Liver (tissue), 9 donors: ENCODE results near the gene CCL19. TPM values are rescaled to one million over a fixed set of nuclear protein-coding genes. Genes with fewer than 3 reads are reported as not detected.

Experiments
- DNase-seq: peaks from one replicate; pipeline ENCODE4 v3.0.0-alpha.2; 2017; ENCODE audit warnings: low spot score
- H3K27ac ChIP-seq, 2 donors: one replicate each; pipeline ENCODE4 v1.7.0; 2013; ENCODE audit warnings: inconsistent platforms in 2 of 2, low read length in 2 of 2, control low read depth in 1 of 2, low read depth in 1 of 2, mild to moderate bottlenecking in 1 of 2
- H3K27me3 ChIP-seq, 4 donors: one replicate each; pipeline versions ENCODE4 v1.6.1 to v1.7.0; 2013; ENCODE audit warnings: low read length in 3 of 4, inconsistent platforms in 1 of 4, mild to moderate bottlenecking in 1 of 4, moderate library complexity in 1 of 4; ENCODE audit not compliant: control insufficient read depth in 4 of 4, insufficient read depth in 4 of 4
- H3K36me3 ChIP-seq, 4 donors: one replicate each; pipeline versions ENCODE4 v1.6.1 to v1.7.0; 2013; ENCODE audit warnings: low read length in 3 of 4, mild to moderate bottlenecking in 3 of 4, low read depth in 1 of 4, moderate library complexity in 1 of 4; ENCODE audit not compliant: control insufficient read depth in 4 of 4, insufficient read depth in 3 of 4
- H3K4me1 ChIP-seq, 4 donors: one replicate each; pipeline versions ENCODE4 v1.6.1 to v1.7.0; 2013; ENCODE audit warnings: low read length in 3 of 4, mild to moderate bottlenecking in 3 of 4, moderate library complexity in 1 of 4; ENCODE audit not compliant: control insufficient read depth in 4 of 4, insufficient read depth in 4 of 4
- H3K4me3 ChIP-seq, 3 donors: one replicate each; pipeline versions ENCODE4 v1.6.1 to v1.7.0; 2013; ENCODE audit warnings: low read length in 3 of 3, control low read depth in 1 of 3, low read depth in 1 of 3, mild to moderate bottlenecking in 1 of 3
- H3K9ac ChIP-seq, 2 donors: one replicate each; pipeline ENCODE4 v1.7.0; 2013; ENCODE audit warnings: low read length in 2 of 2, mild to moderate bottlenecking in 2 of 2, moderate library complexity in 2 of 2, control low read depth in 1 of 2, low read depth in 1 of 2
- H3K9me3 ChIP-seq, 4 donors: one replicate each; pipeline versions ENCODE4 v1.6.1 to v1.7.0; 2013; ENCODE audit warnings: low read length in 3 of 4; ENCODE audit not compliant: control insufficient read depth in 4 of 4
- EGR1 ChIP-seq, 2 donors: IDR thresholded peaks; 2 replicates each; pipeline ENCODE4 v1.6.1; 2016 to 2018; ENCODE audit warnings: antibody characterized with exemption in 2 of 2, low read depth in 2 of 2
- FOXA2 ChIP-seq: IDR thresholded peaks from 2 replicates; pipeline ENCODE4 v1.6.1; 2016; ENCODE audit warnings: antibody characterized with exemption
- GABPA ChIP-seq, 2 donors: IDR thresholded peaks in 1 of 2; conservative IDR thresholded peaks in 1 of 2; 2 replicates each; pipeline ENCODE4 v1.6.1; 2016; ENCODE audit warnings: antibody characterized with exemption in 2 of 2, mild to moderate bottlenecking in 1 of 2, moderate library complexity in 1 of 2
- HNF4A ChIP-seq, 2 donors: conservative IDR thresholded peaks; 2 replicates each; pipeline ENCODE4 v1.6.1; 2016; ENCODE audit warnings: antibody characterized with exemption in 2 of 2, mild to moderate bottlenecking in 2 of 2
- HNF4G ChIP-seq: IDR thresholded peaks from 2 replicates; pipeline ENCODE4 v1.6.1; 2016; ENCODE audit warnings: antibody characterized with exemption
- NR2F2 ChIP-seq: IDR thresholded peaks from 2 replicates; pipeline ENCODE4 v1.6.1; 2016; ENCODE audit warnings: antibody characterized with exemption
- RAD21 ChIP-seq, 2 donors: IDR thresholded peaks; 2 replicates each; pipeline ENCODE4 v1.6.1; 2016; ENCODE audit warnings: antibody characterized with exemption in 2 of 2, mild to moderate bottlenecking in 2 of 2
- RXRA ChIP-seq, 2 donors: IDR thresholded peaks; 2 replicates each; pipeline ENCODE4 v1.6.1; 2017 to 2018; ENCODE audit warnings: antibody characterized with exemption in 2 of 2, mild to moderate bottlenecking in 1 of 2
- SP1 ChIP-seq: IDR thresholded peaks from 2 replicates; pipeline ENCODE4 v1.6.1; 2018; ENCODE audit warnings: antibody characterized with exemption, mild to moderate bottlenecking
- TAF1 ChIP-seq: conservative IDR thresholded peaks from 2 replicates; pipeline ENCODE4 v1.6.1; 2016; ENCODE audit warnings: antibody characterized with exemption, mild to moderate bottlenecking
- WGBS: extraction: QIAGEN DNeasy Blood & Tissue Kit; methylation state at CpG from one replicate; pipeline ENCODE4 v1.1.7; 2013; 5-methylcytosine and 5-hydroxymethylcytosine counted together
- polyA plus RNA-seq, 2 donors: library from polyadenylated mRNA; stranded (reverse) in 1 of 2; unstranded in 1 of 2; fragments of 200-250 nt in 1 of 2; fragments of >200 nt in 1 of 2; fragmentation: Nextera tagmentation in 1 of 2; extraction: Ambion mirVana in 1 of 2; gene quantifications; one replicate each; pipeline versions ENCODE4 v1.2.1 to v1.2.3, GENCODE V29; 2013 to 2015
- total RNA-seq, 2 donors: library from RNA; depleted of rRNA; stranded (reverse); fragments of >200 nt; gene quantifications; one replicate each; pipeline ENCODE4 v1.2.3, GENCODE V29; 2014
- TF ChIP-seq, protein P1 (sequence below): IDR thresholded peaks from 2 replicates; pipeline ENCODE4 v1.6.1; 2016; ENCODE audit warnings: antibody characterized with exemption
- TF ChIP-seq, protein P2 (sequence below): IDR thresholded peaks from 2 replicates; pipeline ENCODE4 v1.6.1; 2016; ENCODE audit warnings: antibody characterized with exemption, mild to moderate bottlenecking
- TF ChIP-seq, protein P3 (sequence below): fragments of 150-350 bp; IDR thresholded peaks from 2 replicates; pipeline ENCODE4 v1.5.1; 2017; ENCODE audit warnings: improper control_type of control experiment, low read depth, low read length; ENCODE audit not compliant: missing input control
- TF ChIP-seq, protein P4 (sequence below): IDR thresholded peaks from 2 replicates; pipeline ENCODE4 v1.6.1; 2016; ENCODE audit warnings: antibody characterized with exemption
- TF ChIP-seq, protein P5 (sequence below): IDR thresholded peaks from 2 replicates; pipeline ENCODE4 v1.6.1; 2016; ENCODE audit warnings: antibody characterized with exemption
- donor health status: healthy.
- donor health status: healthy.
- donor health status: healthy.
- donor health status: healthy.
- donor health status: healthy.

Gene CCL19
- total and polyA plus RNA-seq, 4 donors = 0.33 to 2.9 (median 0.65) TPM; not detected in 1

DNA sequence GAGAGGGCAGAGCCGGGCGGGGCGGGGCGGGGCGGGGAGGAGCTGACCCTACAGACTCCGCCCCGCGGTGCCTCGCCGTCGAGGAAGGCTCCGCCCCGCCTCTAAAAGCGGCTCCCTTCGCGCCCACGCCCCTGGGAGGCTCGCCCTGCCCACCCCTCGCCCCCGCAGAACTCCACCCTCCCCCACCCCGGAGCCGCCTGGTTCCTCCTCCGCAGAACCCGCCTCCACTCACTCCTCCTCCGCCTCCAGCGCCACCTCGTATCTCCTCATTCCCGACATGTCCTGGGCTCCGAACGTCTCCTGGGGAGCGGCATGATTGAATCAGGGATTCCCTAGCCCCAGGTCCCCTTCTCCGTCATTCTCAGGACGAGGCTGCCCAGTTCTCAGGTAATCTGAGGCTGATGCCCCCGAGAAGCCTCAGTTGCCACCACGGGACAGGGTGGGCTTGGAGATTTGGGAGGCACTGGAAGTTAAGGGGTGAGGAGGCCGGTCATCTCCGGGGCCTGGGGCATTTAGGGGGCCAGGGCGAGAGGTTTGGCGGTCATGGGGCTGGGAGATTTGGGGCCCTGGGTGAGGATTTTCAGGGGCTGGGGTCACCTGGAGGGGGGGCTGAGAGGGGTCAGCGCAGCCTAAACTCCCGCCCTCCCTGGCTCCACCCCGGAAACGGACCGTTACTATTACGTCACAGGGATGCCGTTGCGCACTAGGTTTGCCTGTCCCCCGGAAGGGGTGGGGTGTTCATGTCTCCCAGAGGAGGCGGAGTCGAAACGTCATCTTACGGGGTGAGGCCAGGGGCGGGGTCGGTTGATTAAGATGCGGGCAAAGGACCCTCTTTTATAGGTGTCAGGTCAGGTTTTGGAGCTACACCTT is 25.5 kb downstream of the CCL19 start (continued):
- TF ChIP-seq EGR1 (IDR thresholded peaks at IDR 0.05; ENCODE audit: low read depth in 2 of 2) (peak; percentile 94 to 98), GABPA (IDR thresholded peaks at IDR 0.05 in 1 of 2, conservative IDR thresholded peaks at IDR 0.05 in 1 of 2) (peak; percentile 95 to 96), RAD21 (IDR thresholded peaks at IDR 0.05) (no peak)
- TF ChIP-seq, protein P1, sequence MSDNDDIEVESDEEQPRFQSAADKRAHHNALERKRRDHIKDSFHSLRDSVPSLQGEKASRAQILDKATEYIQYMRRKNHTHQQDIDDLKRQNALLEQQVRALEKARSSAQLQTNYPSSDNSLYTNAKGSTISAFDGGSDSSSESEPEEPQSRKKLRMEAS = peak; percentile 40

DNA sequence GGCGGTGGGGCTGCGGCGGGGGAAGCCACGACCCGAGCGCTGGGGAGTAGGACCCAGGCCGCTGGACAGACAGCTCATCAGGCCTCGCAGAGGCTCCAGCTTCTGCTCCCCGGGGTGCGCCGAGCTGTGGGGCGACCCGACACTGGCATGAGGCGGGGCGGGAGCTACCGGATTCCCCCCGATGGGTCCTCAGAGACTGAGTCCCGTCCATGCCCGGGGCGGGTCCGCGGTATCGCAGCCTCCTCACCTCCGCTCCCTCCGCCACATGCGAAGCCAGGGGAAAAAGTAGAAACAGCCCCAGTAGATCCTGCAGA is 26.1 kb downstream of the CCL19 start:
- H3K27ac ChIP-seq = peak overlapping the region; percentile 68 to 99
- H3K4me1 ChIP-seq = peaks cover 4 to 25% (median 13%) of the 10 kb centered on the region in 4 donors
- no peaks in the 10 kb centered on the region for H3K27me3 ChIP-seq
- under 1% methylated on average over 26 of the region's 26 CpGs for WGBS
- peak overlapping the region in 1 of 2 donors; percentile 31 for H3K9ac ChIP-seq
- no peak for DNase-seq
- no peaks in the 10 kb centered on the region for H3K9me3 ChIP-seq
- H3K4me3 ChIP-seq = peak overlapping the region; percentile 62 to 68 (median 65)
- TF ChIP-seq RAD21 (IDR thresholded peaks at IDR 0.05) = peak in 1 of 2 donors; percentile 22
- TF ChIP-seq, protein P1 = no peak
- peaks cover 0 to 8% (median 3%) of the 10 kb centered on the region in 4 donors for H3K36me3 ChIP-seq

DNA sequence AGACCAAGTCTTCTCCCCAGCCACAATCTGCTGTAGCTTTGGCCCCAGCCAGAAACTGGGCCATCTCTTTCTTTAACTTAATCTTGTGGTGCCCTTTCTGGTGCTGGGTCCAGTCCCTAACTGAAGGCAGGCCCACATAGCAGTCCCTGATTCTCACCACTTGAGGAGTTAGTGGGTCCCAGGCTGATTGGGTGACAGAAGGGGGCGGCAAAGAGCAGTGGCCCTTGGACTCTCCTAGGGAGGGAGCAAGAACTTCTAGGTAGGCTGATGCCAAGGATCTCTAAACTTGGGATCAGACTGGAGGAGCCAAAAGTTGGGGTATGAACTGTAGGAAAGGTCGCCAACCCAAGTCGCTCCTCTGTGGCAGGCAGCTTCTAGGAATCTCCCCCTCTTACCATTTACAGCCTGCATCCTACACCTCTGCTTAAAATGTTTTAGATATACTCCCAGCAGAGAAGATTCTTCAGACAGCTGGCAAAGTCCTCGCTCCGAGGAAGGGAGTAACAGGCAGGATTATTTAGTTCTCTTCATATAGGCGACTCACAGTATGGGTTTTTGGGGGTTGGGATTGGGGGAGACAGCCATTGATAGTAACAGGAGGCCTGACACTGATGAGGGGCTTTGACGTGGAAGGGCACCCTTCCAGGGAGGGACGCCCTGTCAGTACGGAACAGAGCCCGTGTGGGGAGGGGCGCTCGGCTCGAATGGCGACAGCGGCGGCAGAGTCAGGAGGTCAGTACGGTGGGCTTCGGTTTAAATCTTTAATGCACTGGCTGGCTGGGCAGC is 26.6 kb downstream of the CCL19 start:
- Histone ChIP-seq H3K27ac (peak overlapping the region; percentile 68 to 99), H3K4me3 (peak overlapping the region; percentile 62 to 68 (median 65)), H3K36me3 (peaks cover 0 to 13% (median 2%) of the 10 kb centered on the region in 4 donors), H3K9ac (peak overlapping the region in 1 of 2 donors; percentile 31), H3K27me3 (no peaks in the 10 kb centered on the region), H3K4me1 (peaks cover 4 to 25% (median 13%) of the 10 kb centered on the region in 4 donors), H3K9me3 (no peaks in the 10 kb centered on the region)
- DNase-seq = peak; percentile 89
- WGBS = 14% methylated on average over 18 of the region's 18 CpGs
- TF ChIP-seq SP1 (peak; percentile 75), TAF1 (no peak), EGR1 (IDR thresholded peaks at IDR 0.05; ENCODE audit: low read depth in 2 of 2) (no peak), HNF4A (conservative IDR thresholded peaks at IDR 0.05) (peak; percentile 80 to 87), RAD21 (IDR thresholded peaks at IDR 0.05) (peak; percentile 59 to 78), HNF4G (peak; percentile 83), NR2F2 (peak; percentile 60), FOXA2 (no peak), RXRA (IDR thresholded peaks at IDR 0.05) (peak; percentile 32 to 60)
- TF ChIP-seq, protein P2, sequence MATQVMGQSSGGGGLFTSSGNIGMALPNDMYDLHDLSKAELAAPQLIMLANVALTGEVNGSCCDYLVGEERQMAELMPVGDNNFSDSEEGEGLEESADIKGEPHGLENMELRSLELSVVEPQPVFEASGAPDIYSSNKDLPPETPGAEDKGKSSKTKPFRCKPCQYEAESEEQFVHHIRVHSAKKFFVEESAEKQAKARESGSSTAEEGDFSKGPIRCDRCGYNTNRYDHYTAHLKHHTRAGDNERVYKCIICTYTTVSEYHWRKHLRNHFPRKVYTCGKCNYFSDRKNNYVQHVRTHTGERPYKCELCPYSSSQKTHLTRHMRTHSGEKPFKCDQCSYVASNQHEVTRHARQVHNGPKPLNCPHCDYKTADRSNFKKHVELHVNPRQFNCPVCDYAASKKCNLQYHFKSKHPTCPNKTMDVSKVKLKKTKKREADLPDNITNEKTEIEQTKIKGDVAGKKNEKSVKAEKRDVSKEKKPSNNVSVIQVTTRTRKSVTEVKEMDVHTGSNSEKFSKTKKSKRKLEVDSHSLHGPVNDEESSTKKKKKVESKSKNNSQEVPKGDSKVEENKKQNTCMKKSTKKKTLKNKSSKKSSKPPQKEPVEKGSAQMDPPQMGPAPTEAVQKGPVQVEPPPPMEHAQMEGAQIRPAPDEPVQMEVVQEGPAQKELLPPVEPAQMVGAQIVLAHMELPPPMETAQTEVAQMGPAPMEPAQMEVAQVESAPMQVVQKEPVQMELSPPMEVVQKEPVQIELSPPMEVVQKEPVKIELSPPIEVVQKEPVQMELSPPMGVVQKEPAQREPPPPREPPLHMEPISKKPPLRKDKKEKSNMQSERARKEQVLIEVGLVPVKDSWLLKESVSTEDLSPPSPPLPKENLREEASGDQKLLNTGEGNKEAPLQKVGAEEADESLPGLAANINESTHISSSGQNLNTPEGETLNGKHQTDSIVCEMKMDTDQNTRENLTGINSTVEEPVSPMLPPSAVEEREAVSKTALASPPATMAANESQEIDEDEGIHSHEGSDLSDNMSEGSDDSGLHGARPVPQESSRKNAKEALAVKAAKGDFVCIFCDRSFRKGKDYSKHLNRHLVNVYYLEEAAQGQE = no peak
- TF ChIP-seq, protein P1 = no peak
- TF ChIP-seq, protein P3, sequence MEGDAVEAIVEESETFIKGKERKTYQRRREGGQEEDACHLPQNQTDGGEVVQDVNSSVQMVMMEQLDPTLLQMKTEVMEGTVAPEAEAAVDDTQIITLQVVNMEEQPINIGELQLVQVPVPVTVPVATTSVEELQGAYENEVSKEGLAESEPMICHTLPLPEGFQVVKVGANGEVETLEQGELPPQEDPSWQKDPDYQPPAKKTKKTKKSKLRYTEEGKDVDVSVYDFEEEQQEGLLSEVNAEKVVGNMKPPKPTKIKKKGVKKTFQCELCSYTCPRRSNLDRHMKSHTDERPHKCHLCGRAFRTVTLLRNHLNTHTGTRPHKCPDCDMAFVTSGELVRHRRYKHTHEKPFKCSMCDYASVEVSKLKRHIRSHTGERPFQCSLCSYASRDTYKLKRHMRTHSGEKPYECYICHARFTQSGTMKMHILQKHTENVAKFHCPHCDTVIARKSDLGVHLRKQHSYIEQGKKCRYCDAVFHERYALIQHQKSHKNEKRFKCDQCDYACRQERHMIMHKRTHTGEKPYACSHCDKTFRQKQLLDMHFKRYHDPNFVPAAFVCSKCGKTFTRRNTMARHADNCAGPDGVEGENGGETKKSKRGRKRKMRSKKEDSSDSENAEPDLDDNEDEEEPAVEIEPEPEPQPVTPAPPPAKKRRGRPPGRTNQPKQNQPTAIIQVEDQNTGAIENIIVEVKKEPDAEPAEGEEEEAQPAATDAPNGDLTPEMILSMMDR = peak; percentile 70
- TF ChIP-seq, protein P4, sequence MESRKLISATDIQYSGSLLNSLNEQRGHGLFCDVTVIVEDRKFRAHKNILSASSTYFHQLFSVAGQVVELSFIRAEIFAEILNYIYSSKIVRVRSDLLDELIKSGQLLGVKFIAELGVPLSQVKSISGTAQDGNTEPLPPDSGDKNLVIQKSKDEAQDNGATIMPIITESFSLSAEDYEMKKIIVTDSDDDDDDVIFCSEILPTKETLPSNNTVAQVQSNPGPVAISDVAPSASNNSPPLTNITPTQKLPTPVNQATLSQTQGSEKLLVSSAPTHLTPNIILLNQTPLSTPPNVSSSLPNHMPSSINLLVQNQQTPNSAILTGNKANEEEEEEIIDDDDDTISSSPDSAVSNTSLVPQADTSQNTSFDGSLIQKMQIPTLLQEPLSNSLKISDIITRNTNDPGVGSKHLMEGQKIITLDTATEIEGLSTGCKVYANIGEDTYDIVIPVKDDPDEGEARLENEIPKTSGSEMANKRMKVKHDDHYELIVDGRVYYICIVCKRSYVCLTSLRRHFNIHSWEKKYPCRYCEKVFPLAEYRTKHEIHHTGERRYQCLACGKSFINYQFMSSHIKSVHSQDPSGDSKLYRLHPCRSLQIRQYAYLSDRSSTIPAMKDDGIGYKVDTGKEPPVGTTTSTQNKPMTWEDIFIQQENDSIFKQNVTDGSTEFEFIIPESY = no peak
- TF ChIP-seq, protein P5, sequence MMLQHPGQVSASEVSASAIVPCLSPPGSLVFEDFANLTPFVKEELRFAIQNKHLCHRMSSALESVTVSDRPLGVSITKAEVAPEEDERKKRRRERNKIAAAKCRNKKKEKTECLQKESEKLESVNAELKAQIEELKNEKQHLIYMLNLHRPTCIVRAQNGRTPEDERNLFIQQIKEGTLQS = no peak
